Skin epidermis (tissue), 12 donors: ENCODE measurements around the gene SLC6A6.
A peak's percentile ranks its signal among the peaks of the same experiment; 100 is the strongest.
"Not testable (repeated sequence)": the region's sequence is repeated elsewhere in the genome, so short reads cannot be mapped to it uniquely, and the experiment has no call there.

Experiments used
- H3K27ac ChIP-seq, 21 experiments: fragments of 200-600 bp; sonication (generic) in 11 of 21; one replicate each; pipeline ENCODE4 v1.5.0; 2020; ENCODE audit warnings: mild to moderate bottlenecking in 3 of 21, inconsistent platforms in 2 of 21, moderate library complexity in 2 of 21
- H3K4me3 ChIP-seq, 7 experiments: fragments of 200-600 bp; sonication (generic) in 2 of 7; one replicate each; pipeline ENCODE4 v1.5.0; 2020; ENCODE audit warnings: inconsistent platforms in 2 of 7, mild to moderate bottlenecking in 2 of 7, moderate library complexity in 1 of 7

Gene SLC6A6

DNA sequence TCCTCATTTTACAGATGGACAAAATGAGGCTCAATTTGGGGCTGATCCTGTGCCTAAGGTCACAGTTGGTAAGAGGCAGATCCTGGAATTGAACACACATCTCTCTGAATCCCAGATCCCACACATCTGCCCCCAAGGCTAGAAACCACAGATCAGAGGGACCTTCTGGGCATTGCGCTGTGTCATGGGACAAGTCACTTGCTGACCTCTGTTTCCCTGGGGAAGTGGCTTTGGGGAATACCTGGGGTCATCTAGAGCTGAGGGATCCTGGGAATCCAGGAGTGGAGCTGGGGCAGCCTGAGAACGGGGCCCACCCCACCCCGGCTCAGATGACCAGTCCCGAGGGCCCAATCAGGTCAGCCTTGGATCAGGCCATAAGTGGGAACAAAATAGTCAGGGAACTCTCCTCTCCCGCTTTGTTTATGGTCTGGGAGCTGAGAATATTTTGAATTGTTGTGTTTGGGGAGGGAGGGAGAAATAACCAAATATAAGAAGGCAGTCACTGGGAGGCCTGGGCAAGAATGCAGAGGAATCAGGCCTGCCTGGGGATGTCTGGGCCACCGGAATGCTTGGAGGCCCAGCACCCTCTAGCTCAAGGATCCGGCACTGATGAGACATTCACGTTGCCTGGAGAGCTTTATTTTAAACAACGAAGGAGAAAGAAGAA is 8.8 kb upstream of the SLC6A6 start:
- Histone ChIP-seq H3K27ac (peak overlapping the region in 1 of 21 experiments; percentile 76), H3K4me3 (no peak overlapping the region)

DNA sequence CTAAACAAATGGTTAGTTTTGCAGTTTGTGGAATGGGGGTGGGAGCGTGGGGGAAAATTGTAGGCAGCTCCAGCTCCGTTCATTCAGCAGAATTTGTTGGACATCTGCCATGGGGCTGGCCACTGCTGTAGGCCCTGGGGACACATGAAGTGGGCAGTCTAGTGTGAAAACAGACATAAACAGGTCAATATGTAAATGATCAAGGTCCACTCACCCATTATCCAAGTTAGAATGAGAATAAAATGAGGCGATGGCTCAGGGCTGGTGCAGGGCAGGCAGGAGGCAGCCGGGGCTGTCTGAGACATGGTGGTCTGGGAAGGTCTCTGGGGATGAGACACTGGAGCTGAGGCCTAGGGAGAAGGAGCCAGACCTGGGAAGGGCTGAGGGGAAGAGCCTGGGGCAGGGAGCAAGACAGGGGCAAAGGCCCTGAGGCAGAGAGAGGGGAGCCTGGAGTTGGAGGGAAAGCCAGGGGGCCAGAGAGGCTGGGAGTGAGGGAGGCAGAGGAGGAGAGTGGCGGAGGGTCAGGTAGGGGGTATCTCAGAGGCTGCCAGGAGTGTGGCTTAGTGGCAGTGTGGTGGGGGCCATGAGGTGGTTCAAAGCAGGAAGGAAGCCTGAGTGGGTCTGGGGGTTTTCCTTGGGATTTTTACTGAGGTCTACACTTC is 6.2 kb upstream of the SLC6A6 start:
- H3K27ac ChIP-seq = no peak overlapping the region
- no peak overlapping the region for H3K4me3 ChIP-seq

DNA sequence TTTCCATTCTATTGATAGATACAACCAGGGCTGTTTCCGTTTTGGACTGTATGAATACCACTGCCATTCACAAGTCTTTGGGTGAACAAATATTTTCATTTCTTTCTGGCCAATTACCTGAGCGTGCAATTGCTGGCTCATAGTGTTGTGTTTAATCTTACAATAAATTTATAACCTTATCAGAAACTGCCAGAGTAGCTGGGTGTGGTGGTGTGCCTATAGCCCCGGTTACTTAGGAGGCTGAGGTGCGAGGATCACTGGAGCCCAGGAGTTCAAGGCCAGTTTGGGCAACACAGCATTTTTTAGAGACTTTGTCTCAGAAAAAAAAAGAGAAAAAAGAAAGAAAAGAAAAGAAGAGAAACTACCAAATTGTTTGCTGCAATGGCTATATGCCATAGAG is 5.4 kb upstream of the SLC6A6 start:
- Histone ChIP-seq H3K27ac (peak overlapping the region in 2 of 21 experiments; percentile 5 to 9), H3K4me3 (no peak overlapping the region)

DNA sequence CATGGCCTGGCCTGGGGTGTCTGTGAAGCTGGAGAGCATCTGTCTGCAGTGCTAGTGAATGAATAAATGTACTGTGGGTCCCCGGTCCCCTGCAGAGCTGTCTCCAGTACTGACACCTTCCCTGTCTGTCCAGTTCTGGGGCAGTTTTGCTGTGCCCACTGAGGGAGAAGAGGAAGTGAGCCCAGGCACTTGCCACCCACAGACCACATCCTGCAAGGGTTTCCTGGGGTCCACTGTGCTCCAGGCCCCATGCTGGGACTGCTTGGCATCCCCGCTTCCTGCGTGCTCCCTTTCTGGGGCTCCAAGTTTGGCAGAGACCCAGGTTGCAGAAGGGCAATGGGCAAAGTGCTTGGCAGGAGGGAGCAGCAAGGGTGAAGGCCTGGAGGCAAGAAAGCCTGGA is 4.9 kb upstream of the SLC6A6 start:
- peak overlapping the region in 2 of 21 experiments; percentile 5 to 9 for H3K27ac ChIP-seq
- H3K4me3 ChIP-seq = no peak overlapping the region

DNA sequence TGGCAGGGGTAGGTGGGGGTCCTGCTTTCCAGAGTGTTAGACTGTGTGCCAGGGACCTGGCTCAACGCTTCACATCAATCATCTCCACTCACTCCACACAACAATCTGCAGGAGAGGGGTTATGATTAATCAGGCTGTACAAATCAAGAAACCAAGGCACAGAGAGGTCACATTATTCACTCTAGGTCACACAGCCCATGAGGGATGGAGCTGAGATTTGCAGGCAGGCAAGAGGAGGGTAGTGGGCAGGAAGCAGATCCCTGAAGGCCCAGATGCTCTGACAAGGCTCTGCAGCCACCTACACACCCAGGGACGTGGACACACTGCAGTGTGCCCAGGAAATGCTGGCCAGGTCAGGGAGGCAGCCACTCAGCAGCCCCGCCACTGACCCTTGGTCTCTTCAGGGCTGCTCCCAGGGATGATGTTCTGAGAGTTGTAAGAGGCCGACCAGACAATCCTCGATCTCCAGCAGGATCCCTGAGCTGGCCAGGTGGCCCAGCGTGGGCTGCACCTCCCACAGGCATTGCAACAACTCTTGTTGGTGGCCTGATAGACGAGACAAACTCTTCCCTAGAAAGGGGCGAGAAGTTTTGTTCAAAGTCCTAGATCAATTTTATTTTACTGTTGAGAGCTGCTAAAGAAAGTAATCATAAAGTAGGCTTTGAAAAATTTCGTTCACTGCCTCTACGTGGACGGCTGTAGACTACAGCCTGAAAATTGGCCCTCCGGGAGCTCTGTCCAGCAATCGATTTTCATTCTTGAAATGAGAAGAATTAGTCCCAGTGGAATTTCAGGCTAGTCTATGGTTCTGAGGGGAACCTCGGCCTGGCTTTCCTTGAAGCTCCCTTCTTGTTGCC is 4.2 kb upstream of the SLC6A6 start:
- peak overlapping the region in 2 of 21 experiments; percentile 5 to 9 for H3K27ac ChIP-seq

DNA sequence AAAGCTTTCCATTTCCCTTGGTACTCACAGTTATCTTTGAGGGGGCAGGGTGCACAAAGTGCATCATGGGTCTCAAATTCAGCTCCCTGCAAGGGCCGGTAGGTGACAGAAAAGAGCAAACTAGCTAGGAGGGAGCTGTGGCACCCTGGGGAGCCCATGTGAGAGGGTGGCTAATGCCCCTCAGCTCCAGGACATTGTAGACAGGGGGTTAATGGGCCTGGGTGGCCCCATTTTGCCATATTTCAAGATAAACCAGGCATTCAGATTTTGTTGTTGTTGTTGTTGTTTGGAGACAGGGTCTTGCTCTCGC is 3.7 kb upstream of the SLC6A6 start:
- H3K4me3 ChIP-seq = no peak overlapping the region
- H3K27ac ChIP-seq = no peak overlapping the region

More for the DNA sequence above, 4.2 kb upstream of the SLC6A6 start:
- H3K4me3 ChIP-seq = no peak overlapping the region

DNA sequence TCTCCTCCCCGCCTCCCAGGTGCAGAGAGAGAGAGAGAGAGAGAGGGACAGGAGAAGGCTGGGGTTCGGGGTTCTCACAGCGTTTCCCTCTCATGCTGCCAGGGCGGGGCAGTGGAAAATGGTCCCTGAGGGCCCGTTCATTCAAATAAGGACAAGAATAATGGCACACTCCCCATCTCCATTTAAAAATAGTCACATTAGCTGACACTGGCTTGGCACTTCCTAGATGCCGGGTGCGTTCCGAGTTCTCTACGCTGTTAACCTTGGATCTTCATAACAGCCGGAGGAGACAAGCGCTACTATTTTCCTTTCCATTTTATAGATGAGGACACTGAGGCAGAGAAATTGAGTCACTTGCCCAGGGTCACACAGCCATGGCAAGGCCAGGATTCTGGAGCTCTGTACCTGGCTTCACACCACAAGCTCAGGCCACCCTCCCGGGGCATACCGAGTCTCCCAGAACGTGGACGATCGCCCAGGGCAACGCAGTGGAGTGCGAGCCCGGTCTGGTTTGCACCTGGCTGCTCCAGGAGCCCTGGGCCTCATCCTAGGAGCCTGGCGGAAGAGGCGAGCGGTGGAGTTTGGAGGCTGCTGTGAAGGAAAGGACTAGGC is 608 bp upstream of the SLC6A6 start:
- H3K27ac ChIP-seq = peak overlapping the region in 18 of 21 experiments; percentile 34 to 98 (median 91)

DNA sequence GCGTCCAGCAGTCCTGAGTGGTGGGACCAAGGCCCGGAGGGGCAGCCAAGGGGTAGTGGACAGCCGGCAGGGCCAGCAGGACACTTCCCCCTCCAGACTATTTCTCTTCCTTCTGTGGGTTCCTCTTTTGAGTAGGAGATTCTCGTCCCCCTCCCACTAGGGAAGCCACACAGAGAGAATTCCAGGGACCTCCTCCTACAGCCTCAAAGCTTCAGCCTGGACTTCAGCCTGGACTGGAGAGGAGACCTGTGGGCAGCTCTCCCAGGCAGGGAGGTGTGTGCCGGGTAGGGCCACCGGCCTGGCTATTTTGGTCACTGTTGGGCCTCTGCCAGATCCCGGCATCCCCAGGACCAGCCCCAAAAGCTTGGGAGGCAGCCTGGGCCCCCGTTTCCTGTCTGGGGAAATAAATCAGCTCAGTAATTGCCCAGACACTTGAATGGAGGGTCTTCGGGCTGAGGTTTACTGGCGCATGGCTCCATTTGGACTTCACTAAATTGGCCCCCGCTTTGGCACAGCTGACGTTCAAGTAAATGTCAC is 1.3 kb downstream of the SLC6A6 start:
- Histone ChIP-seq H3K4me3 (peak overlapping the region; percentile 55 to 84 (median 65)), H3K27ac (peak overlapping the region in 20 of 21 experiments; percentile 78 to 98 (median 90))

More for the DNA sequence above, 608 bp upstream of the SLC6A6 start:
- peak overlapping the region; percentile 55 to 84 (median 65) for H3K4me3 ChIP-seq

DNA sequence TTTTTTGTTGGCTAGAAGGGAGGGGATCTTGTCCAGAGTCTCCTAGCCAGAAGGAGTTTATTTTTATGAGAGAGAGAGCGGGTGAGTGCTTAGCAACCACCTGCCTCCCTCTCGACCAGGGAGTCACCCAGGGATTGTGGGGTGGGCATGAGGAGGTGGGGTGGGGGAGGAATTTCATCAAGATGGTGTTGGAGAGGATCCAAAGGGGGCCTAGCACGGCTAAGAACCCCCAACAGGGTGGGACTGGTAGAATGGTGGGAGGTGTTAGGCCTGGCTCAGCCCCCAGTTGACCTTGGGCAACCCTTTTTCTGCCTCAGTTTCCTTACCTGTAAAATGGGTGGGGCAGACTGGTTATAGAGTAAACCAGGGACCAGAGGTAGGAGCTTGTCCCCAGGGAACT is 1.8 kb downstream of the SLC6A6 start:
- Histone ChIP-seq H3K4me3 (peak overlapping the region; percentile 55 to 84 (median 65)), H3K27ac (peak overlapping the region in 20 of 21 experiments; percentile 18 to 98 (median 90))

DNA sequence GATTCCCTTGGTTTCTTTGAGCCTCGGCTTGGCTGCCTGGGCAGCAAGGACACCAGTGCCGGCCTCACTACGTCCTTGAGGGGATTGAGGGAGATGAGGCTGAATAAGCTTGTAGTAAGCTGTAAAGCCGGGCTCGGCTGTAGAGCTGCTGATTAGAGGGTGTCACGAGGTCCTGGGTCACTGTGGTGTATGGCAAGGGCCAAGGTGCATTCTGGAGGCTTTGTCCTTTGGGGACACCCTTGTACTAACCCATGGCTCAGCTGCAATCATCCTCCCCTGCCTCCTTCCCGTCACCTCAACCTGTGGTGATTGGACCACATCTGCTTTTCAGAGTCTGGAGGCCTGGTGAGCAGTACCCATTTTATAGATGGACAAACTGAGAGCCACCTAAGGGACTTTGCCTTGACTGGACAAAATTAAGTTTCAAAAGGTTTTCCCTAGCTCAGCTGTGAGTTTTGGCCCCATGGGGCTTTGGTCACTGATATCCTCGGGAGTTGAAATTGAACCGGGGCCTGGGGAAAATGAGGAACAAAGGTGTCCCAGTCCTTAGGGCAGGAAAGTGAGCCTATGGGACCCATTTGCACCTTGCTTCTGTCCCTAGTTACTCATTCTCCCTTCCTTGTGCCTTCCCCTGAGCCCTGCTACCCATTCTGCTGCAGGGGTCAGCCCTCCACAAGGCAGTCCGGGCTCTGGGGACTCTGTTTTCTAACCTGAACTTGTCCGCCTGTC is 2.4 kb downstream of the SLC6A6 start:
- peak overlapping the region; percentile 55 to 84 (median 65) for H3K4me3 ChIP-seq

DNA sequence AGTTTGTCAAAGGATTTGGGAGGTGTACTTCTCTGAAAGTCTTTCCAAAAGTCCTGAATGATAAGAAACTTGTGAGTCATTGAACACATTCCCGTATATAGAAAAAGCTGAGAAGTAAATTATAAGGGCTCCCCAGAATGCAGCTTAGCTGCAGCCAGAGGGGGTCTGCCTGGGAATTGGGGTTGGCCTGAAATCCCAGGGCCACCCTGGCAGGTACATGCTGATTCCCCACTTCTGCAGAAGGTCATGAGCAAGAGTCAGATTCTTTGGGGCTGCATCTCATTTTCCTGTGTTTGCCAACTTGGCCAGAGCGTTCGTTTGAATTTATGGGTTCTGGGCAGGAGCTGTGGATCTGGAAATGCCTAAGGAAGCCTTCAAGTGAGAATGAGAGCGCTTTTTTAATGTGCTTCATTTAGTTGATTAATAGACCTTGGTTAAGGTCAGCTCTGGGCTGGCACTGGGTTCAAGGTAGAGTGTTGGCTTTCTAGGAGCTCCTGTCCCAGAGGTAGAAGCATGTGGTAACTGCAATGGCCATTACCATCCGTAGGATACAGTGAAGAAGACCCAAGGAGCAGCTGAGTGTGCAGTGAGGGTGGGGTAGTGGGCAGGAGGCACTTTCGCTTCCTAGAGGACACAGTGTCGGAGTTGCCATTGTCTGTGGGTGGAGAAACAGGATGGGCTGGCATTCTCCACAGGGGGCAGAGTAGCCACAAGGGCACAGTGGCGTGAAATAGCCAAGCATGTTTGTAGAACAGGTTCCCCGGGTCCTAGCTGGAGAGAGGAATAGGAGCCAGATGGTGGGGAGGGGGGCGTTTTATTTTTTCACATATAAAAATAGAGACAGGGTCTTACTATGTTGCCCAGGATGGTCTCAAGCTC is 3.2 kb downstream of the SLC6A6 start:
- Histone ChIP-seq H3K27ac (peak overlapping the region in 9 of 21 experiments; percentile 2 to 98 (median 57)), H3K4me3 (peak overlapping the region in 6 of 7 experiments; percentile 3 to 84 (median 70))

More for the DNA sequence above, 2.4 kb downstream of the SLC6A6 start:
- H3K27ac ChIP-seq = peak overlapping the region in 15 of 21 experiments; percentile 16 to 98 (median 90)

DNA sequence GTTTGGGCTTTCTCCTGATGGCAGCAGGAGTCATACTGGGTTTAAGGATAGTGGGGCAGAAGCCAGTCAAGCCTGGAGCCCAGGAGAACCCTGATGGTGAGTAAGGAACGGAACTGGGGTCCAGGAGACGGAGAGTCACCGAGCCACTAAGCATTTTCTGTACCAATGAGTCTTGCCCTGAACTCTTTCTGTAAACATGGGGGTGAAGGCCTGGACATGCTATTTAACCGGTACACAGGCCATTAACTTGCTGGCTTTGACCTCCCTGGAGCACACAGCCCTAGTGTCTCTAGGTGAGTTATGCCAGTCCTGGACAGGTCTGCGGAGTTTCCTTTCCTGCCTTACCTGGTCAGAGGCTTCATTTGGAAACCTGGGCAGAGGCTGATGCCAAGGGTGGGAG is 3.9 kb downstream of the SLC6A6 start:
- H3K27ac ChIP-seq = peak overlapping the region in 3 of 21 experiments; percentile 2 to 32 (median 20)
- H3K4me3 ChIP-seq = peak overlapping the region in 1 of 7 experiments; percentile 74

DNA sequence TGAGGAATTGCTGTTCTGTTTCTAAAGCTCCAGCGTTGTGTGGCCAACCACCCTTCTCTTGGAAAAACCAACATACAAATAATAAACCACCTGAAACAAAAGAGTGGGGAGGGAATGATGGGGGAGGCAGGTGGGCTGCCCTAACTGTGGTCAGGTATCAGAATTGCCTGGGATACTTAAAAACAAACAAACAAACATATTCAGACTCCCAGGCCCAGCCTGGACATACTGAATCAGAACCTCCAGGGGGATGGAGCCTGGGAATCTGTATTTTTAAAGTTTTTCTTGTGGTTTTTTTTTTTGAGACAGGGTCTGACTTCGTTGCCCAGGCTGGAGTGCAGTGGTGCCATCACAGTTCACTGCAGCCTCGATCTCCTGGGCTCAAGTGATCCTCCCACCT is 4.4 kb downstream of the SLC6A6 start:
- no peak overlapping the region for H3K4me3 ChIP-seq
- H3K27ac ChIP-seq = peak overlapping the region in 1 of 21 experiments; percentile 32

DNA sequence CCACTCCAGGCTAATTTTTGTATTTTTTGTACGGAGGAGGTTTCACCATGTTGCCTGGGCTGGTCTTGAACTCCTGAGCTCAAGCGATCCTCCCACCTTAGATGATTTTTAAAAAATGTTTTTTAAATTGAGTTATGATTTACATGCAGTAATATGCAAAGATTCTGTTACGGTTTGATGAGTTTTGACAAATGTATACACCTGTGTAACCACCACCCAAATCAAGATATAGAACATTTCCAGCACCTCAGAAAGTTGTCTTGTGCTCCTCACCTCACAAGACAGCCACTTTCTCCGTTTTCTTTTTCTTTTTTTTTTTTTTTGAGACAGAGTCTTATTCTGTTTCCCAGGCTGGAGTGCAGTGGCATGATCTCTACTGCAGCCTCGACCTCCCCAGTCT is 4.8 kb downstream of the SLC6A6 start:
- Histone ChIP-seq H3K4me3 (no peak overlapping the region), H3K27ac (no peak overlapping the region)

DNA sequence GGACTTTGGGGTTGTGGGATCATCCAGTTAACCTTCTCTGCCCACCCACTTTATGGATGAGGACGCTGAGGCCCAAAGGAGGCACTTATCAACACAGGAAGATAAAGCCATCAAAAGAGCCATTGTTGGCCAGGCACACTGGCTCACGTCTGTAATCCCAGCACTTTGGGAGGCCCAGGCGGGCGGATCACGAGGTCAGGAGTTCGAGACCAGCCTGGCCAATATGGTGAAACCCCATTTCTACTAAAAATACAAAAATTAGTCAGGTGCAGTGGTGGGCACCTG is 7.3 kb downstream of the SLC6A6 start:
- H3K4me3 ChIP-seq = not testable (repeated sequence)
- H3K27ac ChIP-seq = peak overlapping the region in 9 of 21 experiments; percentile 4 to 70 (median 18)

DNA sequence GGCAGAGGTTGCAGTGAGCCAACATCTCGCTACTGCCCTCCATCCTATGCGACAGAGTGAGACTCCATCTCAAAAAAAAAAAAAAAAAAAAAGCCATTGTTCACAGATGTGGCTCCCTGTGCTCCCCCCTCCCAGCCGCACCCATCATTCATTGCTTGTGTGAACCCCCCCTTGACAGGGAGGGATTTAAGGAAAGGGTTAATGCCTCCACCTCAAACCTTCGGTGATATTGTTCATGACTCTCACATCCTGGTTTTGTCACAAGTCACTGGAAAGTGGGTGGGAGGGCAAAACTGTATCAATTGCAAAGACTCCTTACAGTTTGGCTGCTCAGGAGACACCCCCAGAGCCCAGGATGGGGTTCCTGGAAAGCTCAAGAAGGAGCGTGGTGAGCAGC is 7.7 kb downstream of the SLC6A6 start:
- Histone ChIP-seq H3K27ac (peak overlapping the region in 12 of 21 experiments; percentile 1 to 70 (median 52)), H3K4me3 (no peak overlapping the region)

DNA sequence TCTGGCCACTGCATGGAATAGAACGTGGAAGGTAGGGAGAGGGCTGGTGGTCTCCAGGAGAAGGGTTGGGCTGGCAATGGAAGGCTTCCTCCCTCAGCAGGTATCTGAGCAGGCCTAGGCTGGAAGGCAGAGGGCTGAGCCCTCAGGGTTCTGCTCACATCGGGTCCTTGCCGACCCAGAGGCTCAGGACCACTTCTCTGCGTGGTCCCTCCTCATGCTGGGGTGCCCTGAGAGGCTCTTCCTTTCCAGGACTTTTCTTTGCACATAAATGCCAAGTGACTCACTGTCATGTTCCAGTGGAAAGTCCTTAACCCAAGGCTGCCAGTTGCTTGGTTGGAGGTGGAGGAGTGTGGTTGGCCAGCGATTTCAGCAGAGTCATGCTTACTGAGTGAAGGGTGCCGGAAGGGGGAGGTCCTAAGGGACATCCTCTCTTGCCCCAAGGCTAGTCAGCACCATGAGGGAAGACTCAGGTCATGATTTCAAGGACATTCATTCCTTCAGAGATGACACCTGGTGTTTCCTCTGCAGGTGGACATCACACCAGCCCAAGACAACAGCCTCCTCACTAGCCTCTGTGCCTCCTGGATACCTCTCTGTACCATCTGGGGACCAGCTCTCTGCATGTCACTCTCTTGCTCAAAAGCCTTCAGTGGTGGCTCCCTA is 8.2 kb downstream of the SLC6A6 start:
- peak overlapping the region in 13 of 21 experiments; percentile 1 to 70 (median 53) for H3K27ac ChIP-seq

DNA sequence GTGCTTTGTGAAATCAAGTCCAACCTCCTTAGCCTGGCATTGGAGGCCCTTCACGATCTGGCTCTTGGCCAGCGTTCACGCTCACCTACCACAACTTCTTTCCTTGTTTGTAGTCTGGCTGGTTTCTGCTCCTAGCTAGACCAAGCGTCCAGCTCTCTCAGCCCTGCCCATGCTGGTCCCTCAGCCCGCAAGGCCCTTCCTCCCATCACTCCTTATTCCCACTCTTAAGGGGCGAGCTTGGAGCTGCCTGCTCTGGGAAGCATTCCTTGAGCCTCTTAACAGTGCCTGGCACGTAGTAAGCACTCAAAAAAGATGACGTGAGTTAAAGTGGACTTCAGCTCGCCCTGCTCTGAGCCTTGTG is 8.7 kb downstream of the SLC6A6 start:
- H3K4me3 ChIP-seq = no peak overlapping the region
- peak overlapping the region in 5 of 21 experiments; percentile 18 to 53 (median 39) for H3K27ac ChIP-seq

More for the DNA sequence above, 8.2 kb downstream of the SLC6A6 start:
- H3K4me3 ChIP-seq = no peak overlapping the region
